CD4-positive, alpha-beta T cell treated with Interleukin-12 subunit alpha and Interleukin-12 subunit beta, for 1 hour (primary cell): ENCODE data around the gene RAB9A.
"Not testable (repeated sequence)": the region's sequence is repeated elsewhere in the genome, so short reads cannot be mapped to it uniquely, and the experiment has no call there.

Source experiments
- DNase-seq: peaks from one replicate; pipeline ENCODE4 v3.0.0-alpha.2; 2020

The RAB9A gene

GRCh38 chrX:13688958-13689740 is at the start of gene RAB9A:
TSS of gene RAB9A (plus strand) at chrX:13689128. CDS start at chrX:13708747, 19,619 bp downstream.
- DNase-seq: peak; percentile 81

- not testable (repeated sequence) for DNase-seq
Observed at GRCh38 chrX:13641684-13642083, 47.2 kb upstream of the RAB9A start.

- no peak for DNase-seq
Observed at GRCh38 chrX:13645464-13646153, 43.3 kb upstream of the RAB9A start.

- DNase-seq: peak; percentile 25
Observed at GRCh38 chrX:13646154-13646549, 42.8 kb upstream of the RAB9A start.

GRCh38 chrX:13647709-13648212 is 41.2 kb upstream of the RAB9A start:
- DNase-seq: peak; percentile 62

- not testable (repeated sequence) for DNase-seq
Observed at GRCh38 chrX:13648336-13648735, 40.6 kb upstream of the RAB9A start.

- DNase-seq: no peak
Observed at GRCh38 chrX:13649838-13650237, 39.1 kb upstream of the RAB9A start.

- no peak for DNase-seq
Observed at GRCh38 chrX:13650318-13650717, 38.6 kb upstream of the RAB9A start.

- no peak for DNase-seq
Observed at GRCh38 chrX:13651150-13651549, 37.8 kb upstream of the RAB9A start.

- DNase-seq: no peak
Observed at GRCh38 chrX:13652287-13652793, 36.6 kb upstream of the RAB9A start.

GRCh38 chrX:13652850-13653693 is 35.9 kb upstream of the RAB9A start, which contains the start of gene TCEANC:
TSS of gene TCEANC (plus strand) at chrX:13653141. CDS start at chrX:13662509, 9,368 bp downstream.
- DNase-seq: peak; percentile 93

GRCh38 chrX:13654116-13654515 is 34.8 kb upstream of the RAB9A start:
- DNase-seq: no peak

GRCh38 chrX:13655674-13656073 is 33.3 kb upstream of the RAB9A start:
- no peak for DNase-seq

- peak; percentile 72 for DNase-seq
Observed at GRCh38 chrX:13658602-13659001, 30.3 kb upstream of the RAB9A start.

GRCh38 chrX:13659063-13659462 is 29.9 kb upstream of the RAB9A start:
- no peak for DNase-seq

- DNase-seq: no peak
Observed at GRCh38 chrX:13661735-13662288, 27.1 kb upstream of the RAB9A start.

GRCh38 chrX:13662355-13662791 is 26.6 kb upstream of the RAB9A start:
- no peak for DNase-seq

- DNase-seq: no peak
Observed at GRCh38 chrX:13664020-13664419, 24.9 kb upstream of the RAB9A start.

- no peak for DNase-seq
Observed at GRCh38 chrX:13666836-13667235, 22.1 kb upstream of the RAB9A start.

GRCh38 chrX:13667919-13668318 is 21.0 kb upstream of the RAB9A start:
- no peak for DNase-seq

GRCh38 chrX:13669246-13669737 is 19.6 kb upstream of the RAB9A start:
- DNase-seq: peak; percentile 70

- DNase-seq: not testable (repeated sequence)
Observed at GRCh38 chrX:13669755-13670154, 19.2 kb upstream of the RAB9A start.
